RCC 7860 (cell line): Measurements from ENCODE around the gene AKAP1.

Source experiments
- DNase-seq: peaks from one replicate; pipeline ENCODE4 v3.0.0-alpha.2; 2015; ENCODE audit warnings: low spot score
- FAIRE-seq: peaks from 2 replicates; lab custom pipeline; 2012; peaks lifted over from hg19 to GRCh38; lab: Jason Lieb, UNC

The AKAP1 gene

GRCh38 chr17:57105591-57105990, 20.5 kb downstream of the AKAP1 start:
- DNase-seq, result no peak
- FAIRE-seq, result no peak

DNA sequence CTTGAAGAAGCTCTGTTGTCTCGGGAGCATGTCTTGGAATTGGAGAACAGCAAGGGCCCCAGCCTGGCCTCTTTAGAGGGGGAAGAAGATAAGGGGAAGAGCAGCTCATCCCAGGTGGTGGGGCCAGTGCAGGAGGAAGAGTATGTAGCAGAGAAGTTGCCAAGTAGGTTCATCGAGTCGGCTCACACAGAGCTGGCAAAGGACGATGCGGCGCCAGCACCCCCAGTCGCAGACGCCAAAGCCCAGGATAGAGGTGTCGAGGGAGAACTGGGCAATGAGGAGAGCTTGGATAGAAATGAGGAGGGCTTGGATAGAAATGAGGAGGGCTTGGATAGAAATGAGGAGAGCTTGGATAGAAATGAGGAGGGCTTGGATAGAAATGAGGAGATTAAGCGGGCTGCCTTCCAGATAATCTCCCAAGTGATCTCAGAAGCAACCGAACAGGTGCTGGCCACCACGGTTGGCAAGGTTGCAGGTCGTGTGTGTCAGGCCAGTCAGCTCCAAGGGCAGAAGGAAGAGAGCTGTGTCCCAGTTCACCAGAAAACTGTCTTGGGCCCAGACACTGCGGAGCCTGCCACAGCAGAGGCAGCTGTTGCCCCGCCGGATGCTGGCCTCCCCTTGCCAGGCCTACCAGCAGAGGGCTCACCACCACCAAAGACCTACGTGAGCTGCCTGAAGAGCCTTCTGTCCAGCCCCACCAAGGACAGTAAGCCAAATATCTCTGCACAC, 21.2 kb downstream of the AKAP1 start:
- no peak for FAIRE-seq
- DNase-seq, result no peak

DNA sequence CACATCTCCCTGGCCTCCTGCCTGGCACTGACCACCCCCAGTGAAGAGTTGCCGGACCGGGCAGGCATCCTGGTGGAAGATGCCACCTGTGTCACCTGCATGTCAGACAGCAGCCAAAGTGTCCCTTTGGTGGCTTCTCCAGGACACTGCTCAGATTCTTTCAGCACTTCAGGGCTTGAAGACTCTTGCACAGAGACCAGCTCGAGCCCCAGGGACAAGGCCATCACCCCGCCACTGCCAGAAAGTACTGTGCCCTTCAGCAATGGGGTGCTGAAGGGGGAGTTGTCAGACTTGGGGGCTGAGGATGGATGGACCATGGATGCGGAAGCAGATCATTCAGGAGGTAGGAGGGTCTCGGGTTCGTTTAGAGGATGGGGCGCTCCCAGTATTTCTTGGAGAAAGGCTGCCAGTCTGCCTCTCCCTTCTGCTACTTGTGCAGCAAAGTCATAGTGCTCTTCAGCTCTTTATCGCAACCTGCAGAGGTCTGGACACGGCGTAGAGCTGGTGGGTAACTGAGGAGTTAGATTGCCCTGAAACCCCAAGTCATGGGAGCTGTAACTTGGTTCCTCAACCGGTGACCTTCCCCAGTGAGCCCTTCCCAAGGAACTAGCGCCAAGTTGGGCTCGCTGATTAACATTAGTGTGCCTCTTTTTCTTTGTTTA, 21.9 kb downstream of the AKAP1 start:
- no peak for FAIRE-seq
- DNase-seq, result no peak

DNA sequence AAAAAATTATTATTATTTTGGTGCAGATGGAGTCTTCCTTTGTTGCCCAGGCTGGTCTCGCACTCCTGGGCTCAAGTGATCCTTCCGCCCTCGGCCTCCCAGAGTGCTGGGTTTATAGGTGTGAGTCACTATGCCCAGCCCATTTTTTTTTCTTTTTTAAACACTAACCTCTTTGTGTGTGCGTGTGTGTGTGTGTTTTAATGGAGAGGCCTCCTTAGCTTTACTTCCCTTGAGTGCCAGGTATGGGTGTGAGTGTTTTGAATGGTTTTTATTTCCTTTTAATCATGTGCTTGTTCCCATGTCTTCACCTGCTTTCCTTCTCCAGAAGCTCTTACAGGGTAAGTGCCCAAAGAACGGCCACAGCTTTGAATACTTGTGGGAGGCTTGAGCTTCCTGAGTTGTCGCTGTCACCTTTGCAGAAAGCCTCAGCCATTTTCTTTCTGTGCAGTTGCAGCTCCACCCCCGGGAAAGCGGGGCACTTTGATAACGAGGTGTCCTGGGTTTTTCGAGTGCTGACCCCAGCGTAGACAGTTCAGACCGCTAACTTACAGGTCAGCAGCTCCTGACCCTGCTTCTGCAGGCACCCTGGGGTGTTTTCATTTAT, 22.6 kb downstream of the AKAP1 start:
- no peak for FAIRE-seq

GRCh38 chr17:57108671-57109392, 23.8 kb downstream of the AKAP1 start:
- no peak for DNase-seq
- FAIRE-seq, result no peak

More for the DNA sequence above, 22.6 kb downstream of the AKAP1 start:
- peak; percentile 23 for DNase-seq

- DNase-seq (no peak), FAIRE-seq (no peak)
These were observed 24.5 kb downstream of the AKAP1 start for GRCh38 chr17:57109393-57110151.

DNA sequence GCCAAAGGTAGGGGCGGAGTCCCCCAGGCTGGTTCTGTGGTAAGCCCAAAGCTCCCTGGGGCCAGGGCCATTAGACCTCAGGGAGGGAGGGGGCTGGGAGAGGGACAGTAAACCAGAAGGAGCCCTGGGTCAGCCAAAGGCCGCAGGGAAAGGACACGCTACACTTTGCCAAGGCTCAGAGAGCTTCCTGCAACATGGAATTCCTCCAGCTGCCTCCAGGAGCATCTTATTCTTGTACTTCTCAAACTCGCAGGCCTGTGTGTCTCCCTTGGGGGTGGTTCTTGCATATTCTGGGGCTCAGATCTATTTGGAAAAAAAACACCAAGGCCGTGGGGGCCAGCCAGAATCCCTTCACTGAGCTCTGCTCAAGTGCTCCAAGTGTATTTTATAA, 25.1 kb downstream of the AKAP1 start:
- DNase-seq, result no peak
- FAIRE-seq, result no peak

DNA sequence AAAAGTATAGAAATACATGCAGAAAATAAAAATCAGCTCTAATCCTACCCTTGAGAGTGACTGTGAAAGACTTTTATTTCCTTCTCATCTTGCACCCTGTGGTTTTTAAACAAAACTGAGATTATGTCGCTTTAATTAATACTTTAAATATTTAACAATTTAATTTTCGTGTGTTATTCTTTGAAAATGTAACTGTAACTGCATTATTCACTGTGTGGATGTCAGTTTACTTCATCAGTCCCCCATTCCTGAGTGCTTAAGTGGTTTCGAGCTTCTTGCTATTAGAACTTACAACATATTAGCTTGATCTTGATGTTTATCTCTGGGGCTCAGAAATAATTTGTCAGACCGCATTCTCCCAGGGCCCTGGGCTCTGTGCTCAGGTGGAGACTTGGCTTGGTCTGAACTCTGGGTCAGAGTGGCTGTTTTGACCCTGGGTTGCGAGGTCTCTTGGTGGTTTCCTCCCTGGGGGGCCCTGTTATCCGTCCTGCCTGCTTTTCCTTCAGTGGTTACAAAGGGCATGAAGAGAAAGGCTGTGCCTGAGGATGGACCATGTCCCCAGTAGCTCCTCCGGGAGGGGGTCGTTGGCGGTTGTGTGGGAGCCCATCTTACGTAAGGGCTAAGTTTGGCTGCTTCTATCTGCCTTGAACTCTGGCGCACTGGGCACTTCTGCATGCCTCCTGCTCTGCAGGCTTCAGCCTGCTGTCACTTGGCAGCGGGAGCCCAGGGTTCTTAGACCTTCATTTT, 25.7 kb downstream of the AKAP1 start:
- DNase-seq, result no peak
- FAIRE-seq, result no peak

- DNase-seq (no peak), FAIRE-seq (no peak)
These were observed 26.3 kb downstream of the AKAP1 start for GRCh38 chr17:57111386-57111785.

DNA sequence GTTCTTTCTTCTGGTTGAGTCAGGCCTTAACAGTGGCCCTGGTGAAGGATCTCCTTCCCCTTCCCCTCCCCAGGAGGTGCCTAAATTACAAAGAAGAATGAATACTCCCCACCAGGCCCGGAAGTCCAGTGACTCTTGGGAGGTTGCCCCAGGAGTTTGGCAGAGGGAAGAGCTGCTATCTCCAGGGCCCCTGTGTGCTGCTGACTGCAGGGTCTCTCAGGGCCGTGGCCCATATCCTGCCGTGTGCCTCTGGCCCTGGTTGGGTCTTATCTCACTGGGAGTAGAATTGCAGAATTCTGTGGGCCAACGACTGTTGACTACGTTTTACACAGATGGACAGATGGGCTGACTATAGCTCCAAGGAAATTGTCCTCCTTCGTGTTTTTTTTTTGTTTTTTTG, 28.0 kb downstream of the AKAP1 start:
- no peak for DNase-seq
- FAIRE-seq, result no peak

DNA sequence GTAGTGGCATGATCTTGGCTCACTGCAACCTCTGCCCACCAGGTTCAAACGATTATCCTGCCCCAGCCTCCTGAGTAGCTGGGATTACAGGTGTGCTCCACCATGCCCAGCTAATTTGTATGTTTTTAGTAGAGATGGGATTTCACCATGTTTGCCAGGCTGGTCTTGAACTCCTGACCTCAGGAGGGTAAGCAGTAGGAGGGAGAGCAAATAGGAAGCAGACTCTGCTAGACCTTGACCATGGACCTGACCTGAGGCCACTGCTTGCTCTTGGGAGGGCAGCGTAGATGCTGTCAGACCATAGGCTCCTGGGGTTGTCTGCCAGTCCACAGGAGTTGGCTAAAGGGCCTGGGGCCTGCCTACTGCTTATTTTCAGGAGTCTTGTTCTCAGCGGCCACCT, 28.6 kb downstream of the AKAP1 start:
- FAIRE-seq (no peak), DNase-seq (no peak)

DNA sequence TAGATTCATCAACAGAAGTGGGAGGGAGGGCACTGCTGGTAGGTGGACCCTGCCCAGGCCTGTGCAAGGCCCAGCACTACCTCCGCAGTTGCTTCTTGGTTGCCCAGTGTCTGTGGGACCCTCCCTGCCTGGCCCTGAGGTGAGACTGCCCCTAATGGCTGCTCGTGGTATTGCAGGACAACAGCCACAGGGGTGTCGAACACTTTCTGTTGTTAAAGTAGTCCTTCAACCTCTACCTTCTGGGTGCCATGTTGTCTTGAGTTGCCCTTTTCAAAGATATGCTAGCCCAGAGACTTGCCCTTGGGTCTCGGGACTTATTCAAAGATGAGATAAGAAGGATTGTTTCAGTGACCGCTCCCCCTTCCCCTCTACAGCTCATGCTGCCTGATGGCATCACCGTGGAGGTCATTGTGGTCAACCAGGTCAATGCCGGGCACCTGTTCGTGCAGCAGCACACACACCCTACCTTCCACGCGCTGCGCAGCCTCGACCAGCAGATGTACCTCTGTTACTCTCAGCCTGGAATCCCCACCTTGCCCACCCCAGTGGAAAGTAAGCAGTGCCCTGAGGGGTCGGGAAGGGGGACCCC, 29.1 kb downstream of the AKAP1 start:
- FAIRE-seq, result no peak
- no peak for DNase-seq

DNA sequence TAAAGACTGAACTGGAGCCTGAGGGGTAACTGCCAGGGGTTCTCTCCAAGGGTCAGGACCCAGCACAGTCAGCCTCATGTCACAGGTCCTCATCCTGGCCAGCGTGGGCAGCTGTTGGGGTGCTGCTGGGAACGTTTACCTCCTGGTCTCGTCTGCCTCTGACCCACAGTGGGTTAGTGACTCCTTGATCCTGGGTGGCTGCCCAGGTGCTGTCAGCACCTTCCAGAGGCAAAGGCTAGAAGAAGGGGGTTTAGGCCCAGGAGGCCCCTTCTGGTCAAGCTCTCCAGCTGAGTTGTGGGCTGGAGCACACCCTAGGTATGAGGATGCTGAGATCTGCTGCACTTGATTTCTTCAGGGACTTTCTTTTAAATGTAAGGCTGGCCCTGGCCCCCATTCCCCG, 30.3 kb downstream of the AKAP1 start:
- DNase-seq (no peak), FAIRE-seq (no peak)

DNA sequence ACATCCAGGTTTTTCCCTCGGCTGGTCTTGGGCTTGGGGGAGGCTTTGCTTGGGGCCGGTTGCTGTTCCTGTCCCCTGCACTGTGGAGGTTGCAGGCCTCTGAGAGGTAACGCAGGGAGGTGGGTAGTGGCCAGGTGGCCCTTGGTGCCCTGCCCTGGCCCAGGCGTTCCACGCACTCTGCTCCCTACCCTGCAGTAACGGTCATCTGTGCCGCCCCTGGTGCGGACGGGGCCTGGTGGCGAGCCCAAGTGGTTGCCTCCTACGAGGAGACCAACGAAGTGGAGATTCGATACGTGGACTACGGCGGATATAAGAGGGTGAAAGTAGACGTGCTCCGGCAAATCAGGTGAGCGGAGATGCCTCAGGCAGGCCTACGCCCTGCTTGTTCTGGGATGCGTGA, 30.9 kb downstream of the AKAP1 start:
- FAIRE-seq, result no peak
- no peak for DNase-seq

DNA sequence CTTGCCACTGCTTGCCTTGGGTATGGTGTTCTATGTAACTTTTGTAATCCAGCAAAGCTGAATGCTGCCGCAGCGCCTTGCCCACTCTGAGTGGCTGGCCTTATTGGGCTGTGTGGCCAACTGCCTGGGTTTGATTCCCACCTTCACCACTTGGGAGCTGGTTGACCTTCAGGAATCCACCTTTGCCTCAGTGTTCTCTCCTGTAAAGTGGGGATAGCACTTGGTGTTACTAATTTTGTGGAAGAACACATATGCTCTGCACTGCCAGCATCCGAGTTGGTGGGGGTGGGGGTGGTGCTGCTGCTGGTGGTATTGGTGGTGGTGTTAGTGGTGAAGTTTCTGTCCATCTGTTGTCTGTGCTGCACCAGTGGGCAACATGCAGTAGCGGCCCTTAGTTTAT, 32.8 kb downstream of the AKAP1 start:
- FAIRE-seq (no peak), DNase-seq (no peak)

DNA sequence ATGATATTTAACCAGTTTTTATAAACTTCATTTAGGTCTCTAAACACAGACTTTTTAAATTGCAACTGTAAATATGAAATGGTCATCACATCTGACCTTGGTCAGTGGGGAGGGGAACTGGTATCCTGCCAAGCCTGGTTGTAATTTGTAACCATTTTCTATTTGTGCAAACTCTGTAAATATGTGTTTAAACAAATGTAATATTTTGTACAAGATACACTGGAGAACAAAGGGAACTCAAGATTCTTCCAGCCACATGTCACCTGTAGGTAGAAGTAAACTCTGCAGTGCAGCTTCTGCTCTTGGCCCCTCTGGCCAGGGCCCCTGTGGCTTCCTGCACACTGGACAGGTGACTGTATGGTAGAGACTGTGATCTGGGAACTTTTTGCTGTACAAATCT, 35.8 kb downstream of the AKAP1 start:
- DNase-seq, result no peak
- FAIRE-seq, result no peak

- no peak for FAIRE-seq
- no peak for DNase-seq
These were observed 36.4 kb downstream of the AKAP1 start for GRCh38 chr17:57121308-57122042.

GRCh38 chr17:57124053-57124452, 39.0 kb downstream of the AKAP1 start:
- DNase-seq (no peak), FAIRE-seq (no peak)

DNA sequence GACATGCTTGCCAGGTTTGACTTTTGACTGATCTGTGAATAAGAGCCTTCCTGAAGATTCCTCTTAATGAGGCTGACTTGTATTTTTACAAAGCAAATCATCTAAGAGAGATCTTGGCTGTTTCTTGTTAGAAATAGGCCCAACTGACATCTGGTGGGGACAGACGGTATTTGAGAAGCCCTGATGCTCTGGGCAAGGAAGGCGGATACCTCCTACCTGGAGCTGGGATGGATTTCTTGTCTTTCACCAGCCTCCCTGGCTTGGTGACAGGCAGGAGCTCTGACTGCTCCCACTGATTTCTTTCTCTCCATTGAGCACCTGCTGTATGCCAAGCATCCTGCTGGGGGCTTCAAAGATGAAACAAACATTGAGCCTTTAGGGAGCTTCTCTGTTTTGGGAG, 40.4 kb downstream of the AKAP1 start:
- no peak for FAIRE-seq
- DNase-seq, result no peak
